ENCODE results near the gene PDE8A.

PDE8A gene

DNA sequence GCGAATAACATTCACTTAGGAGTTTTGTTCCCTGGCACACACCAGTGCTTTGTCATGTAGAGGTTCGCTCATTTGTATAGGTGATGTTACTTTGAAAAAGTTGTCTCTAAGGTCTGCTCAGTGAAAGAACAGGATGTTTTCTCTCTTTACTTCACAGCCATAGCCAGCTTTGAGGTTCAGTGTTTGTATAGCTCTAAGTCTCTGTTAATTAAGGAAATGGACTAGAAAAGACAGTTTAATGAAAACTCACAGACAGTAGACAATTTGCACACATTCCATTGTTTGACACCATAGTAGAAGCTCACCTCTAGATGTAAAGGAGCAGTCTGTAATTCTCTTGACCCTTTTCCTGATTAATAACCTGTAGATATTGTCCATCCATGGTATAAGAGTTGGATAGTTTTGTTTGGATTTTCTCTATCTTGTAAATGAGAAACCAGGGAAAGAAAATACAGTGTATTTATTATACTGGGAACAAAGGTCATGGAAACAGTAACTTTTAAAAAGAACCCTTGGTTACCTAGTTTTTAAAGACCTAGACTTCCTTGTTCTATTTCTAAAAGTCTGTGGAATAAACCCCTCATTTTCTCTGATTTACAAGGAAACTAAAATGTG, 50.4 kb downstream of the PDE8A start:
- no peak for DNase-seq

DNA sequence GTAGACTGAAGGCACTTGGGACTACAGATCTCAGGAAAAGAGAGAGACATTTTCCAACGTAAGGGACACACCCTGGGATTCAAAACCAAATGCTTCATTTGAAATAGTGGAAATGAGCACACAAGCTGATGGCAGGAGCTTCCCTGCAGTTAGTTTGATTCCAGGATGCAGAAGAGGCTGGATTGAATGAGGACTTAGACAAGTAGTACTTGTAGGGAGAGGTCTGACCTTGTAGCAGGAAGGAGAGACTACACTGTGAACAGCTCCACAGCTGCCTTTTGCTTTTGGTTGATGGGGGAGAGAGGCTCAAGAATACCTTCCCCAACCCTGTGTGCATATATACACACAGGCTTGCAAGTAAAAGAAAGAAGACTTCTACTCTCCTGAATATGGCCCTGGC, 51.5 kb downstream of the PDE8A start:
- no peak for DNase-seq

DNA sequence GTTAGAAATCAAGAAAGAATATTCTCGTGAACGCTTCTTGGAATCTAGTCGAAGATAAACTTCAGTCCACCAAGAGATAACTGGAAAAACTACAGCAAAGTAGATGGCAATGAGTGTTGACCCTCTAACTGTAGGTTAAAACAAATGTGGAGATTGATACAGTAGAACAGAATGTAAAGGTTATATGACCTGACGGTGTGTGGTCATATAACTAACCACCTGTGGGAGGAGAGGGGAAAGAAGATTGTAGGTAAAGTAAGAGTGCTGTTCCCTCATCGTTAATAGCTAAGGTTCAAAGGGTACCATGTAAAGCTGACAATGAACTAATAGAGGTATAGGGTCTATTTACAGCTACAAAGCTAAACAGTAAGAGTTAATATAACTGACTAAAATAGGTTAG, 52.6 kb downstream of the PDE8A start:
- no peak for DNase-seq

DNA sequence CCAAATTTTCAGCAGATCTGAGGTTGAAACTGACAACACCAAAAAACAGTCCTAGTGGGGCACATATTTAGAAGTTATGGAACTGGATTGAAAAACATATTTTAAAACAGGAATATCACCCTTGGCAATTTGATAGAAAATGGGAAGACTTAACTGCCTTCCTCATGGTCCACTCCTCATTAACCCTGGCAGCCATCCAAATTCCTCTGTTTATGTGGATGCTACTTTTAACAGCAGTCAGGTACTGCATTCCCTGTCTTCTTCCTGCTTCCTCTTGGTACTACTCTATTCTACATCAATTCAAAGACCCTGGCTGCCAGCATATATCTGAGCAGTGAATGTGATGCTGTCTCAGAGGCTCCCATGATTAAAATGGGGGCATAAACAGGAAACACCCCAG, 54.3 kb downstream of the PDE8A start:
- no peak for DNase-seq

DNA sequence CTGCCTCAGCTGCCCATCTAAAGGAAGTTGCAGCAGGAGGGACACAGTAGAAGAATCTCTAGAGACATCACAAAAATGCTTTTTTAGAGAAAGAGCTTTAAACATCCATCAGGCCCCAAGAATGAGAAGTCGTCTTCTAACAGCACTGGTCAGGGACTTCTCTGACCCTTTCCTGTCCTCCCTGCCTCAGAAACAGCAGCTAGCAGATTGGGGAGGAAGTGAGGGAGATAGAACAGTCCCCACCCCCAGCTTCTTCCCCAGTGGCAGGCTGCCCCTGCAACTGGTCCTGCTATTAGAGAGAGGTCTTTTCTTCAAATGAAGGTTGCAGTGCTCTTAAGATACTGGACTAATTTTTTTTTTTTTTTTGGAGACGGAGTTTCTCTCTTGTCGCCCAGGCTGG, 55.1 kb downstream of the PDE8A start:
- peak; percentile 46 to 75 (median 69) for DNase-seq

DNA sequence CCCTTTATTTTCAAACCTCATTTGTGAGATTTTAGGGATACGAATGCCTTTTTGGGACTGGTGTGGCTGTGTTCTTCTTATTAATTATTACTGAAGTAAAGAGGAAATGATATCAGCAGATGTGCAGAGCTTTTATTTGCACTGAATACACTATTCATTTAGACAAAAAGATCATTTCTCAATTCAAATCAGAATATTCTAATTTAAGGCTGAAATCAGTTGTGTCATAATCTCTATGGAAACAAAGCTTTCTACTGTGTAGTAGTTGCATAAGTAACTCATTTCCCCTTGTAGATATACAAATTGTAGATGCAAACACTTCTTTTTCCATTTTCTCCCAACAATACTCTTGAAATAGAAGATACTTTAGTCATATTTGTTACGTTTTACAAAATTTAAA, 56.0 kb downstream of the PDE8A start:
- peak in 2 of 4 experiments; percentile 59 to 69 for DNase-seq

DNA sequence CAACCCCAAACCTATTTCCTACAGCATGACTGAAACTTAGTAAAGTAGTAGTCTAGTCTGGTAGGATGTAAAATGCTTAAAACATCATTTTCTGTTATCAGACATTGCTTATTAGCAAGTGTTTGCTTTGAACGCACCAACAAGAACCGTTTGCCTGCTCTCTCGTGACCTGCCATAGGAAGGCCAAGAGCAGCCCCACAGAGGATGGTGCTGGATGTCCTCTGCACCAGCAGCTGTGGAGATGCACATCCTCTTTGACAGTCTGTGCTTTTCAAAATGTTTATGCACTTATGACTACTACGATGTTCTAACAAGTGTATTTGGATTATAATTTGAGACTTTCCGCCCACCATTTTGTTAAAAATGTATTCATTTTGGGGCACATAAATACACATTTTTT, 59.6 kb downstream of the PDE8A start:
- no peak for DNase-seq

DNA sequence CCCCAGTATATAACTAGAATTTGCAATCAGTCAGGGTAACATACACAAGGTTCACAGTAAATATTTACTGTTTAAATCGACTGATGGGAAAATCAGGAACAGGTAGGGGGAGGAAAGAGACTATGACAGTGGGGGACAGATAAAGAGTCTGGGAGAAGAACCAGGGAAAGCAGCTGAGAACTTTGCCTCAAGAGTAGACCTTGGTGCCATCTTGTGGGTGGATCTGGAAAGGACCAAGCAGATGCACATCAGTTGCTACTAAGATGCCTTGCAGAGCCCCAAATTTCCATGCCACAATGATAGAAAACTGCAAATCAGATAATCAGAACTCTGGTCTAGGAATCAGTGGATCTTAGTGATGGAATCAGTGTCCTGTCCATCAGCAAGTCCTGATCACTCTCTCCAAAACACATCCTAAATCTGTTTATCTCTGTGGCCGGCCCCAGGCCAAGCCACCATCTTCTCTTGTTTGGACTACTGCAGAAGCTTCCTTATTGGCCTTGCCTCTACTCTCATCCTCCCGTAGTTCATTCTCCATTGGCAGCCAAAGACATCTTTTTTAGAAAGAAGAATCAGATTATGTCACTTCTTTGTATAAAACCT, 62.7 kb downstream of the PDE8A start:
- DNase-seq, result peak; percentile 69 to 78 (median 72)

DNA sequence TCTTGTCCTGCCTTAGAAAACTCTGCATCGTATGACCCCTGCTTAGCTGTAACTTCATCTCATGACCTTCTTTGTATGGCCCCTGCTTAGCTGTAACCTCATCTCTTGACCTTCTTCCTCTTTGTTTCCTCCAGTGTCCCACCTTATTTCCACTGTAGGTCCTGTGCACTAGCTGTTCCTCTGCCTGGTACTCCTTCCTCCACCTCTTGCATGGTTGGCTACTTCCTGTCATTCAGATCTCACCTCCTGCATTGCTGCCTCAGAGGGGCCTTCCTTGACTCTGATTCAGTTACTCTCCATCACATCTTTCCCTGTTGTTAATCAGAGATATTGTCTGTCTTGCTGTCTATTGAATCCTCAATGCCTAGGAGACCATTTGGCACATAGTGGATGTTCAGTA, 63.2 kb downstream of the PDE8A start:
- DNase-seq, result no peak

DNA sequence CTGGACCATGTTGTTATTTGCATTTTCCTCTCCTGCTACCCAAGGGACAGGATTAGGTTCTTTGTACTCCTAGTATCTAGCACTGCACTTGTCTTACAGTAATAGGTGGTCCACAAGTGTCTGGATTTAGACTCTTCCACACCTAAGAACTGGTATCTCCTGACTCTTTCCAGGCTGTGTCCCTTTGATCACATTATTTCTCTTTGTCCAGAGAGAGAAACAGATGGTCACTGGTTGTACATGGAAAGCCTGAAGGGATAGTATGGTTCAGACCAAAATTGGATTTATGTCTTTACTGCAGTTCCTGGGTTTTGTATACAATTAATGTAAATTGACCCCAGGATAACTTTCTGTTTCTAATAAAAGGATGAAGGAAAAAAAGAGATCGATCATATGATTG, 64.0 kb downstream of the PDE8A start:
- no peak for DNase-seq

DNA sequence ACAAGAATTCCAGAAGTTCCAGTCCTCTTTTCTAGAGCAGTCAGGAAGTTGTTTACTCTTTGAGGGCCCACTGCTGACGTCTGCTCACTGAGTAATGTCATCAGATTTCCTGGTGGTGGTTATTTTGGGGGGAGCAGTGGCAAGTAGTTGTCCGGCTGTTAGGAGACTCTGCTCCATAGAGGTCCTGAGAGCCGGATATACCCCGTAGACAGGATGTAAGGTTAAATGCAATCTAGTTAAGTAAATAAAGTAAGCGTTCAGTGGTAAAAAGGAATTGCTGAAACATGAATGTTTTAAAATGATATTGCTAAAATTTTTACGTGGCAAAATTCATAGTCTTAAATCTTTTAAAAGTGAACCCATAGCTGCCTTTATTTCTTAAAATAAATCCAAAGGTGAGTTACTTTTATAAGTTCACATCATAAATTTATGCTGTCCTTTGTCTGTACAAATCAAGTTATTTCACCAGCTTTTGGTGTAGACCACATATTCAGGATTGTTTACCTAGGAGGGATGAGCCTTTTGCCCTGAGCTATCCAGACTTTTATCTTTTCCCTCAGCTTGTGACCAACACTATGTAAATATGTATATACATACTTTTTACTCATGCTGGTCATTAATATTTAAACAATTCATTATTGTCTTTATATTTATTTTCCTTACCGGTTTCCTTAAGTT, 65.8 kb downstream of the PDE8A start:
- peak; percentile 35 to 54 (median 48) for DNase-seq

DNA sequence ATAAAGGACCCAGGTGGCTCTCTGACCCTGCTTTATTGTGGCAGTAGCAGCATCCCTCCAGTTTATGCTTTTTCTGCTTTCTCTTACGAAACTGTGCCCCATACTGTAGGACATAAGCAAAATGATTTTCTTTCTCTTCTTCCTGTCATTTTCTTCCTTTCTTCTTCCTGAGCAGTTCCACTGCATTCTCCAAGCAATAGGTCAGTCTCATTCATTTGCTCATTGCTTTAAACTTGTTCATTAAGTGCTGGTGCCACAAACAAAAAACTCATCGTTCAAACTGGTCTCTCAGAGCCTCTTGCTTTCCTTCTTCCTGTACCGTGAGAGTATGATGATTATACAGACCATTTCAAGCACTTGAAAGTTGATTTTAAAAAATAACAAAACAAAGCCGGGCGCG, 66.8 kb downstream of the PDE8A start:
- no peak for DNase-seq

DNA sequence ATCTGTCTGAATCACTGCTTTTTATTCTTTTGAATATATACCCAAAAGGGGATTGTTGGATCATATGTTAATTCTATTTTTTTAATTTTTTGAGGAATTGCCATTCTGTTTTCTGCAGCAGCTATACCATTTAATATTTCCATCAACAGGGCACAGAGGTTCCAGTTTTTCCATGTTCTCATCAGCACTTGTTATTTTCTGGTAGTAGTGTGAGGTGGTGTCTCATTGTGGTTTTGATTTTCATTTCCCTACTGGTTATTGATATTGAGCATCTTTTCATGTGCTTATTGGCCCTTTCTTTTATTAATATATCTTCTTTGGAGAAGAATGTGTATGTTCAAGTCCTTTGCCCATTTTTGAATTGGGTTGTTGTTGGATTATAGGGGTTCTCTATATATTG, 68.1 kb downstream of the PDE8A start:
- DNase-seq, result no peak

DNA sequence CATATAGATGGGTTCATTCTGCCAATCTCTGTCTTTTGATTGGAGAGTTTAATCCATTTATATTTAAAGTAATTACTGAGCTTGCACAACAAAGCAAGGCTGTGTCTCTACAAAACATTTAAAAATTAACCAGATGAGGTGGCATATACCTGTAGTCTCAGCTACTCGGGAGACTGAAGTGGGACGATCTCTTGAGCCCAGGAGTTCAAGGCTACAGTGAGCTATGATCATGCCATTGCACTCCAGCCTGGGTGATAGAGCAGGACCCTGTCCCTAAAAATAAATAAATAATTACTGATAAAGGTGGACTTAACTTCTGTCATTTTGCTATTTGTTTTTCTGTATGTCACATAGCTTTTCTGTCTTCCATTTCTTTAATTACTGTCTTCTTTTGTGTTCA, 78.1 kb downstream of the PDE8A start:
- no peak for DNase-seq

DNA sequence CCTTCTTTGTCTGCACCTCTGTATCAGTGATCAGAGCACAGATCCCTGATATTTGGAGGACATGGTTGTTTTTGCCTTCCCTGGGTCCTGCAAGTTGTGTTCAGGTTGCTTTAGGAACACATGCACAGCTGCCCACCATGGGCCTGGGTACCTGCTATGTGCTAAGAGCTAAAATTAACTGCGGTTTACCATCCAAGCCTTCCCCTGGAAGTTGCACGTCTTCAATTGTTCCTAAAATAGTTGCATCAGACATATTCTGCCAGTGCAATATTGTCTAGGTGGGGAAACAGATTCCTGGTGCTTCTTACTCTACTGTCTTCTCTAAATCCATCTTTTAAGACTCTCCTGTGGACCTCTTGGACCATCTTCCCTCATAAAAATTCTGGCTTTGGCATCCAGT, 80.9 kb downstream of the PDE8A start:
- no peak for DNase-seq

DNA sequence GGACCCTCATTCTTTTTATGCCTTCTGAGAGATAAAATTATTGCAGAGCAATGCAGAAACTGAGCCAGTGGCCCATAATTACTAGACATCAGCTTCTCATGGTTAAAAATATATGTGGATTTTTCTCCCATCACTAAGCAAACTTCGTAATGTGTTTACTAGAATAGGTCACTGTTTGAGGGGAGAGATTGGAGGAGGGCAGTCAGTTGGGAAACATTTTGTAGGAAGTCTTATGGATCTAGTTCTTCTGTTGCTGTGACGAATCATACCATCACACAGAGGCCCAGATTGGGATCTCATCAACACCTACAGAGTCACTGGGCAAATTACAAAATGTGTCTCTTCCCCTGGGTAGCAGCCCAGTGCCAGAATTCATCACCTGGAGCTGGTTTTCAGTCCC, 81.4 kb downstream of the PDE8A start:
- DNase-seq, result peak in 3 of 4 experiments; percentile 5 to 38 (median 31)

DNA sequence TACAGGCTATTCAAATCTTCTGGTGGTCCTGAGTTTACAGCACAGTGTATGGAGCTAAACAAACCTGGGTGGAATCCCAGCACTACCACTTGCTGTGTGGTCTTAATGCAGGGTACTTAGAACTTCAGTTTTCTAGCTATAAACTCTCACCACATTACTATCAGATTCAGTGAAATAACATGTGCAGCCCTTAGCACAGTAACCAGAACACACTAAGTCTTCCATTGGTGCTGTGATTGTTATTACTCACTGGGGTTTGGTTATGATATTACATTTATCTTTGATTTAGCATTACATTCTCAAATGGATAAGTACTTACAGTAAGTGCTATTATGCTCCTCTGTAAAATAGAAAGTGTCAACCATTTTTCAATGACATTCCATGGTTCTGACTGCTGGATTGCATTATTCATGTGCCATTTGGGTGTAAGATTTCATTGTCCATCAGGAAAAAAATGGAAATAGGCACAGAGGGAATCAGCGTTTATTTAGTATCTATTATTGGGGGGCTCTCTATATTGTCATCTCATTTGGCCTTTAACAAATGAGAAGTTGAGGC, 81.9 kb downstream of the PDE8A start:
- DNase-seq, result no peak

DNA sequence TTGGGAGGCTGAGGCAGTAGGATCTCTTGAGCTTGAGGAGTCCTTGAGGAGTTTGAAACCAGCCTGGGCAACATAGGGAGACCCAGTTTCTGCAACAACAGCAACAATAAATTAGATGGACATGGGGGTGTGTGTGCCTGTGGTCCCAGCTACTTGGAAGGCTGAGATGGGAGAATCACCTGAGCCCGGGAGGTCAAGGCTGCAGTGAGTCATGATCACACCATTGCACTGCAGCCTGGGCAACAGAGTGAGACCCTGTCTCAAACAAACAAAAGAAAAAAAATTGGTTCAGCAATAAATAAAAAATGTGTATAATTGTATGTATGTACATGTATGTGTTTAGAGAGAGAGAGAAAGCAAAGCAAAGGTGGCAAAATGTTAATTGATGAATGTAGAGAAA, 83.1 kb downstream of the PDE8A start:
- no peak for DNase-seq

DNA sequence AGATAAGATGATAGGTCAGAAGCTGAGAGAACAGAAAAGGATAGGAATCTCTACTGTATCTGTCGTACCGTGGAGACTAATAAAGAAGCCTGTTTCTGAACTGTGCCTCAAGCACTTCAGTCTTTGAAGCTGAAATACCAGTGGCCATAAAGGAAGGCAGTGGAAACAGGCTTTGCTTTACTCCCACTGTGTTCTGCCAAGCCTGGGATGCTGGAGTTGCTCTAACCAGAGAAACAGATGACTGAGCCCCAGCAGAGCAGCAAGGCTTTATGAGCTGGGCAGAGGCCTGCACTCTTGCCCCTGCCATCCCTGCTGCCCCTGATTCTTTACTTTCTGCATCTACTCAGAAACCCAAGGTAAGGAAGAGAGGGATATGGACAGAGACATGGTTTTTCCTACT, 89.4 kb downstream of the PDE8A start:
- DNase-seq, result no peak

DNA sequence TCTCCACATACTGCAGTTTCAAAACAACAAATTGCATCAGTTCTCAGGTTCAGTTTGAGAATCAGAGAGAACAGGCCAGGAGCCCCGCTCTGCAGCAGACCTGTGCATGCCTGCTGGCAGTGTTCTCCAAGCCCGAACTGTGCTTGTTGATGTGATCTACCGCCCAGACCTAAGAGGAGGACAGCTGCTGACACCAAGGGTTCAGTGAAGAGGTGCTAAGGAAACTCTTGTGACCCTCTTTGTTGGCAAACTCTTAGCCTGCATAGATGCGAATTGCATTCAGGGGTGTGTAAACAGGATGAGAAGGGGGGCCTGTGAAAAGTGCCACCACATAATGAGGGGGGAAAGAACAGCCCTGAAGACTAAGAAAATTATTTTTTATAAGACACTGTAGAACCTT, 89.8 kb downstream of the PDE8A start:
- DNase-seq, result no peak

DNA sequence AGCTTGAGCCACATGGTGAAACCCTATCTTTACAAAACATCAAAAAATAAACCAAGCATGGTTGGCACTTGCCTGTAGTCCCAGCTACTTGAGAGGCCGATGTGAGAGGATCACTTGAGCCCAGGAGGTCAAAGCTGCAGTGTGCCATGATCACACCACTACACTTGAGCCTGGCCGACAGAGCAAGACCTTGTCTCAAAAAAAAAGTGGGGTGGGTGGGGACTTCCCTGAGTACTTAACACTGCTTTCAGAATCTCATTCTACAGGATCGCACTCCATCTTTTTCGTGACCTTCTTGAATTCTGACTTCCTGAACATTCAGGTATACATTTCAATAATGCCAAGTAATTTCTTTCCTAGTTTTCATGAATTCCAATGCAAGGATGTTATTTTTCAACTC, 91.3 kb downstream of the PDE8A start:
- DNase-seq, result no peak

DNA sequence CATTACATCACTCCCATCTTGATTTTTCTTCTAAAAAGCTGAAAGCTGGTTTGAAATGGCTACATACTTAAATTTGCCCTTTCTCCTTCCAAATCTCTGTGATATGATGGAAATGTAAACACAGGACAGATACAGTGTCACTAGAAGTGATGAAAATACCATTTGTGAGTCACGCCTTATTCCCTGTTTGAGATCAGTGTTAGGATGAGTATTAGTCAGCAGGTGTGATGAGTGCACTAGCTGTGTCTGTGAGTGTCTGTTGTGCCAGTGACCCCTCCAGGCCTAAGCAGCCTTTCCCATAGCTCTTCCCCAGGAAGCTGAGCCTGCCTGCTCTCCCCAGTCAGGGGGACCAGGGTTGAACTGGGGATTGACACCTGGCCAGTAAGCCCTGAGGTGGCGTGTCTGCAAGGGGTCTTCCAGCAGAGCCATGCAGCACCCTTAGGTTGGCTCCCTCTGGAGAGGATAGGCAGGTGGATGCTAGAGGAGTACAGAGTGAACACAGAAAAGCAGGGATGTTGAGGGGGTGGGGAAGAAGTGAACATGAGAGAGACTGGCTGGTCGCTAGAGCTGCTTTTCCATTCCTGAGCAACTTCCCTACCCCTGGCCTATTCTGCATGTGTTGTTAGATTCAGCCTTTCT, 92.0 kb downstream of the PDE8A start:
- peak in 3 of 4 experiments; percentile 6 to 33 (median 11) for DNase-seq

DNA sequence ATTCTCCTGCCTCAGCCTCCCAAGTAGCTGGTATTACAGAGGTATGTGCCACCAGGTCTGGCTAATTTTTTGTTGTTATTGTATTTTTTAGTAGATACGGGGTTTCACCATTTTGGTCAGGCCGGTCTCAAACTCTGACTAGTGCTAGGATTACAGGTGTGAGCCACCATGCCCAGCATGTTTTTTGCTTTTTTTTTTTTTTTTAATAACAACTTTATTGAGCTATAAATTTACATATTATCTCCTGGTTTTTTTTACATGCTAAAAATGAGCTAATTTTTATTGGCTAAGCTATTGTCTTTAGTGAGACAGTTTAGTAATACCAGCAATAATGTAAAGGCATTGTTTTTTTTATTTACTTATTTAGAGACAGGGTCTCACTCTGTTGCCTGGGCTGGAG, 105.2 kb downstream of the PDE8A start:
- DNase-seq, result no peak

DNA sequence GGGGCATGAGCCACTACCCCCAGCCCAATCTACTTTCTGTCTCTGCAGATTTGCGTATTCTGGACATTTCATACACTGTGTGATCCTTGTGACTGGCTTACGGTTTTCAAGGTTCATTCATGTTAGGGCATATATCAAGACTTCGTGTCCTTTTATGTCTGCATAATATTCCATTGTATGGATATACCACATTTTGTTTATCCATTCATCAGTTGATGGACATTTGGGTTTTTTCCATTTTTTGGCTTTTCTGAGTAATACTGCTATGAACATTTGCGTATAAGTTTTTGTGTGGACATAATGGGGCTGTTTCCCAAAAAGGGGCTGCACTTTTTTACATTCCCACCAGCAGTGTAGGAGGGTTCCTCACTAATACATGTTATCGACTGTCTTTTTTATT, 106.6 kb downstream of the PDE8A start:
- no peak for DNase-seq
